HG02973 (cell line): ENCODE data around the gene ITPRIP.

ENCODE experiments used
- ATAC-seq: cut with Tn5 transposase; IDR thresholded peaks from one replicate; pipeline ENCODE4 v1.9.1; 2021; ENCODE audit warnings: moderate library complexity; ENCODE audit not compliant: unreplicated experiment

The ITPRIP gene

DNA sequence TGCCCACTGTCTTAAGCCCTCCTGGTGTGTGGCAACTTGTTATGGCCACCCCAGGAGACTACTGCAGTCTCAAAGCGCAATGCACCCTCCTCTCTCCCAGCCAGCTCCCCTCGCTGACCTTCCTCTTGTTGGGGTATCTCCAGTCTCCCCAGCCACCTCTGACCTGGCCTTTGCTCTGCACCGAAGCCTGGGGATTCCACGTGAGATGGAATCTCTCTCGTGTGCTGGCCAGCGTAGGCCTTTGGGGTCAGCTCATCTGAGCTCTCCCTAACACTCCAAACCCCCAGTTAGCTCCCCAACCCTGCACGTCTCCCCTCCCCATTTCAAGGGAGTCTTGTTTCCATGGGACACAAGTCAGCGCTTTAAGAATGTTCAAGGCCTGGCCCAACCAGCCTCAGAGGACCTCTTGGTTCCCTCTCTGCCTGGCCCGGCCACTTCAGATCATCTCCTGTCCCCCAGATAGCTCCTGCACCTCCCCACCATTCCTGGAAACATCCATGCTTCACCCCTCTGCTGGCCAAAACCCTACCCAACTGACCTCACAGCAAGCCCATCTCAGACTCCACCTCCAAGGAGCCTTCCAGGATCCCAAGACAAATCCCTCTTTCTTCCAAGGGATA lies 11.2 kb downstream of the ITPRIP start:
- no peak for ATAC-seq

GRCh38 chr10:104325436-104326435 lies 12.5 kb downstream of the ITPRIP start:
- ATAC-seq: no peak

DNA sequence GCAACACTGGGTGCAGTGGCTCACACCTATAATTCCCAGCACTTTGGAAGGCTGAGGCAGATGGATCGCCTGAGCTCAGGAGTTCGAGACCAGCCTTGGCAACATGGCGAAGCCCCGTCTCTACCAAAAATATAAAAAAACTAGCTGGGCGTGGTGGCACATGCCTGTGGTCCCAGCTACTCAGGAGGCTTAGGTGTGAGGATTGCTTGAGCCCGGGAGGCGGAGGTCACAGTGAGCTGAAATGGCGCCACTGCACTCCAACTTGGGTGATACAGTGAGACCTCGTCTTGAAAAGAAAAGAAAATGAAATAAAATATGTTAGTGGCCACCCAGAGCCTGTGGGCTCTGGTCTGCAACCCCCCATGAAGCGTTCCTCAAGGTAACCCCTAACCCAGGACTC lies 13.3 kb downstream of the ITPRIP start:
- no peak for ATAC-seq

DNA sequence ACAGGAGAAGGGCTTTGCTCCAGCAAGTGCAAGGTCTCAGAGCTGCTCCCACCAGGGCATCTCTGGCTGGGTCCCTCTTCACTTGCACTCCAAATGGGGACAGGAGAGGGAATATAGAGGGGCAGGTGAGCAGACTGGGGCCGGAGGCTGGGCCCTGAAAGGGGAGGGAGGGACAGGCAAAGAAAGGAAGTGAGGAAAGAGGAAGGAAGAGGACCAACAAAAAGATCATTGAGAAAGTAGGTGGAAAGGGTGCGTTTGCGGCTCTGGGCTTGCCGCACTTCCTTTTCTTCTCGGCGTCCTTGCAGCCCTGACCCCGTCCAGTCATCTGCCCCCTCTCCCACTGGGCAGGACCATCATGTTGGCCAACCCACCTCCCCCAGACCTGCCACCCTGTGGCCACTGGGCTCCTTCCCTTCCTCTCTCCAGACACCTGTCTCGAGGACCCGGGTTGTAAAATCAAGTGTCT lies 14.0 kb downstream of the ITPRIP start:
- ATAC-seq: no peak

DNA sequence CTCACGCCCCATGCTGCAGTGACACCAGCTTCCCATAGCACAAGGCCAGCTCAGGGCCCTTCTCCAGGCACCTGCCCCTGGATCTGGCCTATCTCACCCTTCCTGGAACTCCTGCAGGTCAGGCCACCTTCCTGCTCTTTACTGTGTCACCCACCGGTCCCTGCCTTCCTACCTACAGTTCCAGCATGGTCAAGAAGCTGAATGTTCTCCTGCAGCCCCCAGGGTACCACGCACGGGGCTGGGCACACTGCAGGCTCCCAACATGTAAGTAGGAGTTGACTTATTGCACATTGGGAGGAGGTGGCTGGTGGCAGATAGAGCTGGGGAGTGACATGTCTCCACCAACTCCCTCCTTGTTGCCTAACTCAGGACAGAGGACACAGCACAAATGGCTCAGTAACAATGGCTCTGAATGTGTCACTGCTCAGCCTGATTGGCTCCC lies 14.5 kb downstream of the ITPRIP start:
- no peak for ATAC-seq

- ATAC-seq: no peak
Measured at GRCh38 chr10:104323085-104323484, 15.2 kb downstream of the ITPRIP start.

- no peak for ATAC-seq
Measured at GRCh38 chr10:104322416-104322782, 15.9 kb downstream of the ITPRIP start.

DNA sequence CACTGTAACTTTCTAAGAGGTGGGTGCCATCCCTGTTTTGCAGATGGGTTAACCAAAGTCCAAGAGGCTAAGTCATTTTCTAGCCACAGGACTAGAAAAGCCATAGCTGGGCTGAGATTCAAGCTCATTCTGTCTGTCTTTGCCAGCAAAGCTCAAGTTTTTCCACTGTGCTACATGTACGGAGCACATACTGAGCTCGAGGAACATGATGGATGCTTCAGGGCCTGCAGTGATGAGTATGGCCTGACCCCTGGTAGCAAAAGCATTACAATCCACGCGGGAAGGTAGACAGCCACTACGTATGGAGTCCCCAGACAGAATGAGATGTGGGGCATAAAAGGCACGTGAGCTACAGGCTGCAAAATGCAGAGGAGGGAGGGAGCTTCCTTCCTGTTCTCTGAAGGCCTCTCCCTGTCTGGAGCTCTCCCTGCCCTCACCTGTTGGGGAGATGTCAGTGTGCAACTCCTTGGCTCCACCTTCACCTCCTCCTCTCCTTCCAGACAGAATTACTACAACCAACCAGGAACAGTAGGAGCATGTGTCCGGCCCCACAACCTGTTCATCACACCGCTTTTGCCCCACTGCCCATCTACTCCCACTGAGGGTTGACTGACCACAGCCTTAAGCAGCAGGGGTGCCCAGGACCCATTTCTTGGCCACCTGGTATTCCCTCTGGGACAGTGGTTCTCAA lies 16.4 kb downstream of the ITPRIP start:
- no peak for ATAC-seq

DNA sequence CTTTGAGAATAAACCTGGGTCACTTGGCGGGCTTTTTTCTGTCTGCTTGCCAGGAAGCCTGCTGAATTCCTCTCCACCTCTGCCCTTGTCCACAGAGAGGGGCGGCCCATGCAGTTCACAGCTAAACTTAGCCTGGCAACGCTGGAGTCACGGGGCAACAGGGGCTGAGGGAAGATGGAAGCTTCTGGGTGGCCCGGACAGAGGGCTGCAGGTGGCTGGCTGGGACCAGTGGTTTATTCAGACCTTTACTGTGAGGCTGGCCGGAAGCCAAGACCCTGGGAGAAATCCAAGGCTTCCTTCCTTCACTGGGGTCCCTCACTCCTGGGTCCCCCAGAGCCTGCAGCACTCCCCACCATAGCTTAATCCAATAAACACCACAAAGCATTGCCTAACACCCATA lies 17.0 kb downstream of the ITPRIP start:
- ATAC-seq: no peak

GRCh38 chr10:104318810-104319741 lies 19.2 kb downstream of the ITPRIP start:
- ATAC-seq: no peak

- no peak for ATAC-seq
Measured at GRCh38 chr10:104318326-104318725, 19.9 kb downstream of the ITPRIP start.

DNA sequence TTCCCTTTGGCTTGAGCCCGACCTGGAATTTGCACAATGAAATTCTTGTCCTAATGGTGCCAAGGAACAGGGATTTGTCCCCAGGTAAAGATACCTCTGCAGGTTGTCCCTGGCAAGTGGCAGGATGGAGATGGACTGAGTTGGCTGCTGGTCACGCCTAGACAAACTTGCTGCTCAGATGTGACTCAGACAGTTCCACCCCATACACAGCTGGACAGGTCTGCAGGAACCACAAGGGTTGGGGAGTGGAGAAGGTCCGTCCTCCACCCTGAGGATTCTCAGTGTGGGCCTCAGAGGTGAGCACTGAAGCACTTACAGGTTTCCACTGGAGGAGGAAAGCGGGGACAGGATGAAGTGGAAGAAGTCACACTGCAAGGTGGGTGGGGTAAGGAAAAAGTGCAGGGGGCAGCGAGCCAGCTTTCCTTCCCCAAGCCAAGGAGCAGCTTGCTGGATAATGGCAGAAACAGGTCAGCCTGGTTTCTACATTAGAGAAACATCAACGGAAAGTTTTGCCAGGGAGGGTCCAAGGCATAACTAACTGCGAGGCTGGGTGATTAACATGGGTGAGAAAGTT lies 20.5 kb downstream of the ITPRIP start:
- no peak for ATAC-seq

DNA sequence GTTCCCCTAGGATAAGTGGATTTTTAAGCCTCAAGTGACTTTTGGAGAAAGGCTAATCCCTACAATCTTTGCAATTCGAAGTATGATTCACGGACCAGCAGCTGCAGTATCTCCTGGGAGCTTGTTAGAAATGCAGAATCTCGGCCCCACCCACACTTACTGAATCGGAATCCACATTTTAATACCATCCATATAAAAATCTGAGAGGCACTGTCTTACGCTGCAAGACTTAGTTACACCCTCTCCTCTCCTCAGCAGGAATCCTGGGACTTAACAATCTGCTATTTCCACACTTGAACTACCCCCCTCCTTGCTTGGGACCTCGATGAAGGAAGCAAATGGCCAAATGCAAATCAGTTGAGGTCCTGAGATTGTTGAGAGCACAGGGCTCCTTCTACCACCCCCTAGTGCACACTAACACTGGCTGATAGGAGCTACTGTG lies 21.0 kb downstream of the ITPRIP start:
- ATAC-seq: no peak

DNA sequence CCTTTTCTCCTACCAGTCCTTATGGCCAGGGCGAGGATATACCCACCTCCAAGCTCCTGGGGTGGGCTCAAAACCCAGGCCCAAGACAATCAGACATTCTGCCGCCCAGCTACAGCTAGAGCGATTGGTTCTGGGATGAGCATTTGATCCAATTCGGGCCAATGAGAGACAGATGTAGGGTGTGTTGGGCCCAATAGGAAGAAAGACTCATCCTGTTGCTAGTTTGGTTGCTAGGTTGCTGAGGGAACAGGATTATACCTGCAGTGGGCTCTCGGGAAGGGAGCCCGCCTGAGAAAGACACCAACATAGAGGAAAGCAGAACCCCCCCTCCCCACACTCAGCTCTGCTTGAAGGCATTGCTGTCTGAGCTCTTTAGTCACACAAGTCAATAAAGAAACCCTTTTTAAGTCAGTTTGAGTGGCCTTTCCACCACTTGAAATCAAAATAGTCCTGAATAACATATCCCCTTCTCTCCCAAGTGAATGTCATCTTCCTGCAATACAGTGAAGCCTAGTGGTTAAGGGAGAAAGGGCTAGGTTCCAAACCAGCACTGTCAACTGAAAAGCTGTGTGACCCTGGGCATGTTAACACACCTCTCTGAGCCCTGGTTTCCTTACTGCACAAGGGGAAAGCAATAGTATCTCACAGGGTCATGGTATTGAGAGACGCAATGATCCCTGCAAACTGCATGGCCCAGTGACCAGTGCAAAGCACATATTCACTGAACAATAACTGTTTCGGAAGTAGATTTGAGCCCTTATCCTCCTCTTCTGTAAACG lies 21.8 kb downstream of the ITPRIP start:
- no peak for ATAC-seq

- ATAC-seq: no peak
Measured at GRCh38 chr10:104315486-104315921, 22.8 kb downstream of the ITPRIP start.

GRCh38 chr10:104314591-104315485 lies 23.4 kb downstream of the ITPRIP start:
- no peak for ATAC-seq

DNA sequence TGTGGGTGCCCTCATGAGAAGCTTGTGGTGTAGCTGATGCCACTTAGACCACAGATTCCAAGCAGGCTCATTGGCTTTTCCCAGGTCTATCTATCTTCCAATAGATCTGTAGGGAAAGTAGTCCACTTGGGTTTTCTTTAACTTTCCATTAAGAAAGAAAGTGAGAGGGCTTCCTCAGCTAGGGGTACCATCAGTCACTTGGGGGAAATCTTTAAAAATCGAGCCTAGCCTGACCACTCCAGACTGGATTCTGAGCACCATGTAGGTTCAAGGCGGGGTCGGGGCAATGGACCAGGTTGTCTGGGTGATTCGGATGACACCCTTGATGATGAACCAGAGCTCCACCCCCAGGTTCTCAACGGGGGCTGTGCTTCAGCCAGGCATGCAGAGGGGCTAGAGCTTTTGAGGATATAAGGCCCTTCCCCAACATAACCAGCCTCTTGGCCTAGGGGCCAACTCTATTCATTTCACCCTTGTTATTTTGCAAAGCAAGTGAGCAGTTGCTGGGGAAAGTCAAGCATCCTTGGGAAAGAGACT lies 27.0 kb downstream of the ITPRIP start:
- no peak for ATAC-seq
